ENCODE results near the gene ISCA2. TPM values are rescaled to one million over a fixed set of nuclear protein-coding genes. Genes with fewer than 3 reads are reported as not detected.

ISCA2 gene
- total RNA-seq, 3 donors from 2014 or later (not counting 1 experiment from before 2014, with no cell fraction given), result 12.0 to 18.2 (median 15.3) TPM

DNA sequence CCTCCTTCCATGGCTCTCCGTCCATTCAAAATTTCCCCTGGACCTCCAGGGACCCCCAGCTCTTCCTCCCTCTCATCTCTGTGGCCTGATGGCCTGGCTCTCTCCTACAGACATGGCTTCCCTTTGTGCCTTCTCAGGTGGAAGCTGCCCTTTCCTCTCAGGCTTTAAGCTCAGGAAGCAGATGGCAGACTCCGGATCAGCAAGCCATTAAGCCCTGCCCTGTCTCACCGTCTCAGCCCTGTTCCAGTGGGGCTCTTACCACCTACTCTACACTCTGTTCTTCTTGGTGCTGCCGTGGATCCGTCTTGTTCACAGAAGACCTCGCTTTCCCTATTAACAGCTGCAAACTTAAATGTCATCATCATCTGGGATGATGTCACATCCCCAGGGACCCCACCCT lies 33.6 kb upstream of the ISCA2 start:
- H3K4me1 Mint-ChIP-seq, result no peaks in the 10 kb centered on the region
- H3K4me1 ChIP-seq (ENCODE audit: control insufficient read depth, insufficient read depth, low read length), result no peaks in the 10 kb centered on the region
- no peak overlapping the region for H3K27ac Mint-ChIP-seq
- 56% methylated on average over 6 of the region's 6 CpGs for WGBS (ENCODE audit: insufficient coverage)
- H3K9me3 Mint-ChIP-seq, result no peaks in the 10 kb centered on the region
- H3K36me3 ChIP-seq (ENCODE audit: control insufficient read depth, insufficient read depth, low read length), result no peaks in the 10 kb centered on the region
- peaks cover 27% of the 10 kb centered on the region in 2 donors for H3K27me3 Mint-ChIP-seq (ENCODE audit: low read depth in 2 of 2)
- no peak overlapping the region for H3K27ac ChIP-seq (ENCODE audit: low read length)
- H3K4me3 Mint-ChIP-seq, result no peak overlapping the region
- no peaks in the 10 kb centered on the region for H3K27me3 ChIP-seq (ENCODE audit: control insufficient read depth, insufficient read depth, low read length)
- H3K9me3 ChIP-seq (ENCODE audit: control insufficient read depth, insufficient read depth, low read length), result no peaks in the 10 kb centered on the region
- TF ChIP-seq, protein P1, sequence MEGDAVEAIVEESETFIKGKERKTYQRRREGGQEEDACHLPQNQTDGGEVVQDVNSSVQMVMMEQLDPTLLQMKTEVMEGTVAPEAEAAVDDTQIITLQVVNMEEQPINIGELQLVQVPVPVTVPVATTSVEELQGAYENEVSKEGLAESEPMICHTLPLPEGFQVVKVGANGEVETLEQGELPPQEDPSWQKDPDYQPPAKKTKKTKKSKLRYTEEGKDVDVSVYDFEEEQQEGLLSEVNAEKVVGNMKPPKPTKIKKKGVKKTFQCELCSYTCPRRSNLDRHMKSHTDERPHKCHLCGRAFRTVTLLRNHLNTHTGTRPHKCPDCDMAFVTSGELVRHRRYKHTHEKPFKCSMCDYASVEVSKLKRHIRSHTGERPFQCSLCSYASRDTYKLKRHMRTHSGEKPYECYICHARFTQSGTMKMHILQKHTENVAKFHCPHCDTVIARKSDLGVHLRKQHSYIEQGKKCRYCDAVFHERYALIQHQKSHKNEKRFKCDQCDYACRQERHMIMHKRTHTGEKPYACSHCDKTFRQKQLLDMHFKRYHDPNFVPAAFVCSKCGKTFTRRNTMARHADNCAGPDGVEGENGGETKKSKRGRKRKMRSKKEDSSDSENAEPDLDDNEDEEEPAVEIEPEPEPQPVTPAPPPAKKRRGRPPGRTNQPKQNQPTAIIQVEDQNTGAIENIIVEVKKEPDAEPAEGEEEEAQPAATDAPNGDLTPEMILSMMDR (IDR thresholded peaks at IDR 0.05), result no peak
- intact Hi-C loops (cut with micrococcal nuclease), result no loop called here
- H3K4me3 ChIP-seq (ENCODE audit: low read length), result no peak overlapping the region
- H3K36me3 Mint-ChIP-seq, result no peaks in the 10 kb centered on the region
- ATAC-seq (no peak), DNase-seq (no peak)

DNA sequence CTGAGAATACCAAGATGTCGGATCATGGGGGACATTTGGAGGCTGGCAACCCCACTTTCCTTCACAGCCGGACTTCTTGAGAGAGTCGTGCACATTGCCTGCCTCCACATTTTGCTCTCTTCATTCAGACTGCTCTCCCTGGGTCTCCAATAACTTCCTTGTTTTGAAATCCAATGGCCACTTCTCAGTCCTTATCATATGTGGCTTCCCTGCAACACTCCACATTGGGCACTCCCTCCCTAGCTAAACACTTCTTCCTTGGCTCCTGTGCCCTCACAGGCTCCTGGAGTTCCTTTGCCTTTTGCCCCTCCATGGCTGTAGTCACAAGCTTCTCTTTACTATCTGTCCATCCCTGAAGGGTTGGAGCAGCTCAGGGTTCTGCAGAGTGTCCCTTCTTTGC lies 30.6 kb upstream of the ISCA2 start:
- ATAC-seq (no peak), DNase-seq (no peak)
- TF ChIP-seq, protein P1 (IDR thresholded peaks at IDR 0.05), result no peak
- Histone ChIP-seq H3K9me3 (ENCODE audit: control insufficient read depth, insufficient read depth, low read length) (no peaks in the 10 kb centered on the region), H3K27ac (ENCODE audit: low read length) (no peak overlapping the region), H3K27me3 (ENCODE audit: control insufficient read depth, insufficient read depth, low read length) (no peaks in the 10 kb centered on the region), H3K4me3 (ENCODE audit: low read length) (no peak overlapping the region), H3K36me3 (ENCODE audit: control insufficient read depth, insufficient read depth, low read length) (no peaks in the 10 kb centered on the region), H3K4me1 (ENCODE audit: control insufficient read depth, insufficient read depth, low read length) (no peaks in the 10 kb centered on the region)
- Mint-ChIP-seq H3K4me3 (no peak overlapping the region), H3K36me3 (no peaks in the 10 kb centered on the region), H3K27me3 (ENCODE audit: low read depth in 2 of 2) (peaks cover 18 to 27% of the 10 kb centered on the region in 2 donors), H3K9me3 (no peaks in the 10 kb centered on the region), H3K27ac (no peak overlapping the region), H3K4me1 (no peaks in the 10 kb centered on the region)
- intact Hi-C loops (cut with micrococcal nuclease), result no loop called here
- 89% methylated on average over 3 of the region's 3 CpGs for WGBS (ENCODE audit: insufficient coverage)

DNA sequence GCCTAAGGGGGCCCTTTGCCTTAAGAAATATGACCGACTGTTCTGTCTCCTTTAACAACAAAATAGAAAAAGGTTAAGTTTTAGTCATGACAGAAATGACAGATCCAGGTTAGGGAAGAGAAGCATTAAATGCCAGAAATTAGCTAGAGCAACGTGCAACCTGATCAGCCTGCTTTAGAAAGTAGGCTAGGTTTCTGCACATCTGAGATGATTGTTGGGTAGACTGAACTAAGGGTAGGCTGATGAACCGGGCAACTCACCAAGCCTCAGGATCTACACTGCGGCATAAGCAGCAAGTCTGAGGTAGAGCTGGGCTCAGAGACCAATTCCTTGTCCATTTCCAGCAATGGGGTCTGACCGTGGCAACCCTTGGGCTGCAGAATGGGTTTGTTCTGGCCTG lies 29.9 kb upstream of the ISCA2 start:
- no peaks in the 10 kb centered on the region for H3K36me3 ChIP-seq (ENCODE audit: control insufficient read depth, insufficient read depth, low read length)
- DNase-seq (no peak), ATAC-seq (no peak)
- 85% methylated on average over 5 of the region's 5 CpGs for WGBS (ENCODE audit: insufficient coverage)
- H3K9me3 Mint-ChIP-seq, result no peaks in the 10 kb centered on the region
- no peak overlapping the region for H3K4me3 Mint-ChIP-seq
- no peak overlapping the region for H3K27ac Mint-ChIP-seq
- H3K4me1 Mint-ChIP-seq, result no peaks in the 10 kb centered on the region
- intact Hi-C loops (cut with micrococcal nuclease), result no loop called here
- H3K27me3 ChIP-seq (ENCODE audit: control insufficient read depth, insufficient read depth, low read length), result no peaks in the 10 kb centered on the region
- H3K36me3 Mint-ChIP-seq, result no peaks in the 10 kb centered on the region
- H3K4me1 ChIP-seq (ENCODE audit: control insufficient read depth, insufficient read depth, low read length), result no peaks in the 10 kb centered on the region
- H3K27ac ChIP-seq (ENCODE audit: low read length), result no peak overlapping the region
- H3K9me3 ChIP-seq (ENCODE audit: control insufficient read depth, insufficient read depth, low read length), result no peaks in the 10 kb centered on the region
- TF ChIP-seq, protein P1 (IDR thresholded peaks at IDR 0.05), result no peak
- peaks cover 18 to 27% of the 10 kb centered on the region in 2 donors for H3K27me3 Mint-ChIP-seq (ENCODE audit: low read depth in 2 of 2)
- H3K4me3 ChIP-seq (ENCODE audit: low read length), result no peak overlapping the region

DNA sequence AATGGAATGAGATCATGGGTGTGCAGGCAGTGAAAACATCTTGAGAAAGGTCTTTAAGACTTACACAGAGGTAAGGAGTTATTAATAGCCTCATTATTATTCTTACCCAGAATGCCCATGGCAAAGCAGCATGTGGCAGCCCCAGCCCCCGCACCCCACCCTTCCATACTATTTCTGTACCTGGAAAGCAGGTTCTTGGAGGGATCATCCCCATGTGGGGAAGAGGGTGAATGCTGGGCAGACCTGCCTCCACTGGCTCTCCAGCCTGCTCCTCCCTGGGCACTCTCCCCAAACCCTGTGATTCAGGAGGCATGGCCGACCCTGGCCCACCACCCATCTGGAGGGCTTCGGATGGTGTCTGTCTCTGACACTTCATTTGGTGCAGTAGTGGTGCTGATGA lies 28.8 kb upstream of the ISCA2 start:
- no peaks in the 10 kb centered on the region for H3K27me3 ChIP-seq (ENCODE audit: control insufficient read depth, insufficient read depth, low read length)
- WGBS (ENCODE audit: insufficient coverage), result 91% methylated on average over 2 of the region's 3 CpGs

More for the DNA sequence above, 28.8 kb upstream of the ISCA2 start:
- Histone ChIP-seq H3K27ac (ENCODE audit: low read length) (no peak overlapping the region), H3K9me3 (ENCODE audit: control insufficient read depth, insufficient read depth, low read length) (no peaks in the 10 kb centered on the region), H3K4me3 (ENCODE audit: low read length) (no peak overlapping the region), H3K4me1 (ENCODE audit: control insufficient read depth, insufficient read depth, low read length) (no peaks in the 10 kb centered on the region), H3K36me3 (ENCODE audit: control insufficient read depth, insufficient read depth, low read length) (no peaks in the 10 kb centered on the region)
- Mint-ChIP-seq H3K36me3 (no peaks in the 10 kb centered on the region), H3K27me3 (ENCODE audit: low read depth in 2 of 2) (peaks cover 18 to 26% of the 10 kb centered on the region in 2 donors), H3K27ac (no peak overlapping the region), H3K9me3 (no peaks in the 10 kb centered on the region), H3K4me3 (no peak overlapping the region), H3K4me1 (no peaks in the 10 kb centered on the region)
- TF ChIP-seq, protein P1 (IDR thresholded peaks at IDR 0.05), result no peak
- DNase-seq (no peak), ATAC-seq (no peak)
- intact Hi-C loops (cut with micrococcal nuclease), result no loop called here
